ENCODE data around the gene DIDO1.

The DIDO1 gene

GRCh38 chr20:62902926-62903615 lies 23.2 kb downstream of the DIDO1 start:
- DNase-seq (ENCODE audit: low spot score), result no peak
- in situ Hi-C loops (cut with MboI; ENCODE audit: low pct_unique_long_range_greater_than_20kb, low sequenced_read_pairs, unreplicated experiment), result no loop called here
- no peak for TF ChIP-seq CTCF (IDR thresholded peaks at IDR 0.05; ENCODE audit: extremely low read depth, insufficient read depth, missing control alignments)

- in situ Hi-C loops (cut with MboI; ENCODE audit: low pct_unique_long_range_greater_than_20kb, low sequenced_read_pairs, unreplicated experiment), result no loop called here
- no peak for DNase-seq (ENCODE audit: low spot score)
- TF ChIP-seq CTCF (IDR thresholded peaks at IDR 0.05; ENCODE audit: extremely low read depth, insufficient read depth, missing control alignments), result no peak
Measured at GRCh38 chr20:62901891-62902290, 24.4 kb downstream of the DIDO1 start.

DNA sequence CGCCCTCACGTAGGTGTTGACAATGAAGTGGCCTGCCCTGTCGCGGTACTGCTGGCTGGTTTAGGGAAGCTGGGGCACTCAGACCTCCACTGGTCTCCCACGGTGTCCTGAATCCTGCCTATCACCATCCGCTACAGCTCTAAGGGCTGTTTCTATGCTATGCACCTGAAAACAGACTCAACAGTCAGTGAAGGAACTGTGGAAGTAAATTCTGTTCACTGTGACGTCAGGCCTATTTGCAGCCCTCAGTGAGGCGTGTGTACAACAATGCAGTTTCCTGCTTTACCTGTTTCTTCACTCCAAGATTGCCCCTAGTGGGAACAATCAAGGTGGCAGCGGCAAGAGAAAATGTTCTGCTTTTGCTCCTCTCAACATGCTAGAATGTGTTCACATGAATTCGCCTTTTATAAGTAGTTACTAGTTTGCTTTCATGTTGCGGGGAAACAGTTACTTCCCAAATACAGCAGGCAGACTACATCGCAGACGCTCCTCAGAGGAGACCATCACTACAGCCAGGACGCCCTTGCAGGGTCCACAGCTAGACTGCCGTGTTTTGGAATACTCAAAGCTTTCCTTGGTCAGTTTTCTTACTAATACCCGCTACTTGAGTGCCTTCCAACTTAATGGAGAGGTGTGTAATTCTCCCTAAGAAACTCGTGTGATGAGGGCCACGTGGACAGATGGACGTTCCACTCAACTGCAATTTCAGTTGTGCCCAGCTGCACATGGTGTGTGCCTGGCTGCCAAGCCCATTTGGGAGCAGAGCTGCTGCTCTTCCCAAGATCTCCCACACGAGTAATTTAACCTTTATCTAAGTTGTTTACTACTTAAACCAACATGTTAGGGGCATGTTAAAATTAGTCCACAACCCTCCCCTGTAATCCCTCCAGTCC lies 25.4 kb downstream of the DIDO1 start:
- DNase-seq (ENCODE audit: low spot score), result peak; percentile 50
- in situ Hi-C loops (cut with MboI; ENCODE audit: low pct_unique_long_range_greater_than_20kb, low sequenced_read_pairs, unreplicated experiment), result no loop called here
- TF ChIP-seq CTCF (IDR thresholded peaks at IDR 0.05; ENCODE audit: extremely low read depth, insufficient read depth, missing control alignments), result no peak

DNA sequence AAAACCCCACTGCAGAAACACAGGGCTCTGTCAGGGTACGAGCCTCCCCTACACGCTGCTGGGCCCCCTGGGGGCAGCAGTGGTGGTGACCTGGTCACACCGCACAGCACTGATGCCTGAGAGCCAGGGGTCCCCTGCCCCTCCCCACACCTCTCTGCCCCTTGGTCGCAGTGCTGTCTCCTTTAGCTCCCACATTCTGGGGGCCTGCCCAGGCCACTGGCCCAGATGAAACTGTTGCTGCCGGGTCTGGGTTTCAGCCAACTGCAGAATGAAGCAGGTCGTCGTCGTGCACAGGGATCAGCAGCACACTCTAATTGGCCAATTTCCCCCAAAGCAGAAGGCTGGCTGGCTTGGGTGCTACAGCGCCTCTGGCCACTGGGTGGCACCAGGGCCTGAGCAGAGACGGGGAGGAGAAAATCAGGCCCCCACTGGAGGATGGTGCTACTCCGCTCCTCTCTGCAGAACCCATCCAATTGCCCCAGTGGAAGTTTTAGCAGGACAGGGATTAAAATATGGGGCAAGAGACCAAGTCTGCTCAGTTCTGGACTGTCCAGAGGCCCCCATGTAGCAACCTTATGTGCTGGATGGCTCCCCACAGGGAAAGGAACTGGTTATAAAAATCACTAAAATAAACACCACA lies 26.1 kb downstream of the DIDO1 start:
- in situ Hi-C loops (cut with MboI; ENCODE audit: low pct_unique_long_range_greater_than_20kb, low sequenced_read_pairs, unreplicated experiment), result no loop called here
- TF ChIP-seq CTCF (IDR thresholded peaks at IDR 0.05; ENCODE audit: extremely low read depth, insufficient read depth, missing control alignments), result peak; percentile 98

DNA sequence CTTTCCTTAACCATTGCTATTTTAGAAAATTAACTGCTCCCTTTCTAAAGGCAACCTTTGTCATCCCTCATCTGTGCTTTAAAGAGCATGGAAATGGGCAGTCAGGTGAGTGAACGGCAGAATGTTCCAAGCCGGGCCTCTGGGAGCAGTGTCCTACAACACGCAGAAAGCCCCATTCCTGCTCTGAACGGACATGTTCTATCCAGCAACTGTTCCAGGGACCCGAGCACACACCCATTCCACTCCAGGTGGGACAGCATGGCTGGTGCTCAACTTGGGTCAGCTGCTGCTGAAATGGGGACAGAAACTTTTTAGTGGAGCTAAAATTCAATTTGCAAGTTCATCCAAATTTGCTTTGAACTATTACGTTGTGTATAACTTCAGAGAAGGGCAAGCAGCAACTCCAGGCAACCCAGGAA lies 26.7 kb downstream of the DIDO1 start:
- no peak for TF ChIP-seq CTCF (IDR thresholded peaks at IDR 0.05; ENCODE audit: extremely low read depth, insufficient read depth, missing control alignments)
- in situ Hi-C loops (cut with MboI; ENCODE audit: low pct_unique_long_range_greater_than_20kb, low sequenced_read_pairs, unreplicated experiment), result no loop called here
- DNase-seq (ENCODE audit: low spot score), result no peak

More for the DNA sequence above, 26.1 kb downstream of the DIDO1 start:
- peak; percentile 92 for DNase-seq (ENCODE audit: low spot score)

GRCh38 chr20:62898970-62899632 lies 27.2 kb downstream of the DIDO1 start:
- no peak for TF ChIP-seq CTCF (IDR thresholded peaks at IDR 0.05; ENCODE audit: extremely low read depth, insufficient read depth, missing control alignments)
- peak; percentile 72 for DNase-seq (ENCODE audit: low spot score)
- in situ Hi-C loops (cut with MboI; ENCODE audit: low pct_unique_long_range_greater_than_20kb, low sequenced_read_pairs, unreplicated experiment), result no loop called here

Measured in GM13977 (cell line).